K562 (cell line): ENCODE data around the gene CTF1. TPM values are rescaled to one million over a fixed set of nuclear protein-coding genes. Genes with fewer than 3 reads are reported as not detected.

Experiments
- BRD9 ChIP-seq: fragments of 450-650 bp; IDR thresholded peaks from 2 replicates; pipeline ENCODE4 v1.6.1; 2018; ENCODE audit warnings: low read depth; ENCODE audit not compliant: partially characterized antibody
- CREB3L1 ChIP-seq: fragments of 450-650 bp; IDR thresholded peaks from 2 replicates; pipeline ENCODE4 v1.6.1; 2014; ENCODE audit warnings: low read depth, mild to moderate bottlenecking, moderate library complexity, borderline replicate concordance
- FOXA3 ChIP-seq, 2 experiments: fragments of 450-650 bp in 1 of 2; sonication (generic) in 1 of 2; formaldehyde crosslinking; IDR thresholded peaks in 1 of 2; conservative IDR thresholded peaks in 1 of 2; 2 replicates each; pipeline versions ENCODE4 v1.4.0 to v1.8.0; 2020 to 2022; ENCODE audit warnings: mild to moderate bottlenecking in 2 of 2, missing genetic modification reagents in 1 of 2
- GTF2F1 ChIP-seq: IDR thresholded peaks from 2 replicates; pipeline ENCODE4 v1.6.1; 2011; ENCODE audit warnings: low read depth, low read length, improper control_type of control experiment
- HMG20B ChIP-seq: fragments of 250-450 bp; sonication (Bioruptor Pico); IDR thresholded peaks from 2 replicates; pipeline ENCODE4 v1.5.0; 2021; ENCODE audit warnings: mild to moderate bottlenecking
- HMGN3 ChIP-seq: IDR thresholded peaks from 2 replicates; pipeline ENCODE4 v1.6.1; 2011; ENCODE audit warnings: borderline replicate concordance, low read depth, mild to moderate bottlenecking, mixed read lengths, low read length; ENCODE audit not compliant: insufficient read length; ENCODE audit errors: extremely low read depth
- MYBL2 ChIP-seq, 2 experiments: fragments of 450-650 bp in 1 of 2; sonication (generic) in 1 of 2; formaldehyde crosslinking in 1 of 2; IDR thresholded peaks; 2 replicates each; pipeline versions ENCODE4 v1.6.1 to v1.8.1; 2017 to 2022; ENCODE audit warnings: borderline replicate concordance in 1 of 2, inconsistent platforms in 1 of 2, low read depth in 1 of 2, mild to moderate bottlenecking in 1 of 2, missing genetic modification reagents in 1 of 2, moderate library complexity in 1 of 2
- SUPT5H ChIP-seq: fragments of 450-650 bp; IDR thresholded peaks from 2 replicates; pipeline ENCODE4 v1.6.1; 2016
- TCF3 ChIP-seq: sonication (generic); formaldehyde crosslinking; IDR thresholded peaks from 2 replicates; pipeline ENCODE4 v1.4.0; 2020; ENCODE audit warnings: mild to moderate bottlenecking, missing genetic modification reagents
- ZBTB5 ChIP-seq: fragments of 450-650 bp; IDR thresholded peaks from 2 replicates; pipeline ENCODE4 v1.6.1; 2017; ENCODE audit warnings: antibody characterized with exemption
- ZSCAN32 ChIP-seq: fragments of 450-650 bp; formaldehyde crosslinking; IDR thresholded peaks from 2 replicates; pipeline ENCODE4 v1.4.0; 2020; ENCODE audit warnings: mild to moderate bottlenecking, moderate library complexity
- polyA plus RNA-seq, 8 experiments: library from polyadenylated mRNA; depleted of rRNA in 4 of 8; stranded (reverse) in 5 of 8; unstranded in 3 of 8; fragments of >200 nt; fragmentation: Nextera tagmentation in 2 of 8; fragmentation: Illumina TruSeq in 1 of 8; extraction: Ambion mirVana in 2 of 8; extraction: Trizol in 1 of 8; gene quantifications; 2 replicates each; pipeline versions ENCODE4 v1.2.1 to v1.2.3, GENCODE V29; 2011 to 2014; ENCODE audit warnings: inconsistent platforms in 1 of 8, missing spikeins in 1 of 8
- total RNA-seq, 7 experiments: library from RNA; depleted of rRNA in 6 of 7; stranded (reverse); fragments of >200 nt in 6 of 7; fragmentation: Illumina TruSeq in 2 of 7; extraction: Trizol in 2 of 7; gene quantifications; 2 replicates each; pipeline versions ENCODE4 v1.2.1 to v1.2.3, GENCODE V29; 2011 to 2021; ENCODE audit warnings: low replicate concordance in 1 of 7
- TF ChIP-seq, protein P1 (sequence below), 2 experiments: fragments of 250-450 bp in 1 of 2; fragments of 450-650 bp in 1 of 2; sonication (Bioruptor Pico) in 1 of 2; IDR thresholded peaks; 2 replicates each; pipeline versions ENCODE4 v1.6.1 to v1.8.0; 2016 to 2021; ENCODE audit warnings: mild to moderate bottlenecking in 2 of 2, moderate library complexity in 2 of 2, missing compliant biosample characterization in 1 of 2, missing genetic modification characterization in 1 of 2
- TF ChIP-seq, protein P2 (sequence below): fragments of 450-650 bp; IDR thresholded peaks from 2 replicates; pipeline ENCODE4 v1.6.1; 2018; ENCODE audit warnings: mild to moderate bottlenecking, low read depth; ENCODE audit not compliant: partially characterized antibody
- TF ChIP-seq, protein P3 (sequence below): fragments of 450-650 bp; formaldehyde crosslinking; IDR thresholded peaks from 2 replicates; pipeline ENCODE4 v1.4.0; 2020; ENCODE audit warnings: mild to moderate bottlenecking, moderate library complexity

The CTF1 gene
- total and polyA plus RNA-seq, 9 of the 15 experiments (the other 6 are each of a cell fraction or from before 2014, with no cell fraction given): 0.24 to 2.5 (median 0.44) TPM

DNA sequence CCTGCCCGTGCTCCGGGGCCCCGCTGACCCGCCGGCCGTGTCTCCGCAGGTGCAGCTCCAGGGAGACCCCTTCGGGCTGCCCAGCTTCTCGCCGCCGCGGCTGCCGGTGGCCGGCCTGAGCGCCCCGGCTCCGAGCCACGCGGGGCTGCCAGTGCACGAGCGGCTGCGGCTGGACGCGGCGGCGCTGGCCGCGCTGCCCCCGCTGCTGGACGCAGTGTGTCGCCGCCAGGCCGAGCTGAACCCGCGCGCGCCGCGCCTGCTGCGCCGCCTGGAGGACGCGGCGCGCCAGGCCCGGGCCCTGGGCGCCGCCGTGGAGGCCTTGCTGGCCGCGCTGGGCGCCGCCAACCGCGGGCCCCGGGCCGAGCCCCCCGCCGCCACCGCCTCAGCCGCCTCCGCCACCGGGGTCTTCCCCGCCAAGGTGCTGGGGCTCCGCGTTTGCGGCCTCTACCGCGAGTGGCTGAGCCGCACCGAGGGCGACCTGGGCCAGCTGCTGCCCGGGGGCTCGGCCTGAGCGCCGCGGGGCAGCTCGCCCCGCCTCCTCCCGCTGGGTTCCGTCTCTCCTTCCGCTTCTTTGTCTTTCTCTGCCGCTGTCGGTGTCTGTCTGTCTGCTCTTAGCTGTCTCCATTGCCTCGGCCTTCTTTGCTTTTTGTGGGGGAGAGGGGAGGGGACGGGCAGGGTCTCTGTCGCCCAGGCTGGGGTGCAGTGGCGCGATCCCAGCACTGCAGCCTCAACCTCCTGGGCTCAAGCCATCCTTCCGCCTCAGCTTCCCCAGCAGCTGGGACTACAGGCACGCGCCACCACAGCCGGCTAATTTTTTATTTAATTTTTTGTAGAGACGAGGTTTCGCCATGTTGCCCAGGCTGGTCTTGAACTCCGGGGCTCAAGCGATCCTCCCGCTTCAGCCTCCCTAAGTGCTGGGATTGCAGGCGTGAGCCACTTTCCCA, 5.9 kb downstream of the CTF1 start (continued):
- TF ChIP-seq MYBL2 (IDR thresholded peaks at IDR 0.05; ENCODE audit: low read depth) (no peak), MYBL2 (CRISPR knock-in tag; IDR thresholded peaks at IDR 0.05; ENCODE audit: borderline replicate concordance) (0 out of 2 replicates have a peak, but pooled peaks have one; percentile 27), BRD9 (no peak), HMGN3 (peak; percentile 89), HMG20B (CRISPR knock-in tag) (no peak), ZBTB5 (no peak), FOXA3 (CRISPR knock-in tag; conservative IDR thresholded peaks at IDR 0.05 in 1 of 2, IDR thresholded peaks at IDR 0.05 in 1 of 2) (no peak), CREB3L1 (no peak), ZSCAN32 (CRISPR knock-in tag) (no peak), TCF3 (no peak), GTF2F1 (0 out of 2 replicates have a peak, but pooled peaks have one; percentile 23), SUPT5H (0 out of 2 replicates have a peak, but pooled peaks have one; percentile 26)
- TF ChIP-seq, protein P1, sequence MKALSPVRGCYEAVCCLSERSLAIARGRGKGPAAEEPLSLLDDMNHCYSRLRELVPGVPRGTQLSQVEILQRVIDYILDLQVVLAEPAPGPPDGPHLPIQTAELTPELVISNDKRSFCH (CRISPR knock-in tag; IDR thresholded peaks at IDR 0.05): no peak
- TF ChIP-seq, protein P1 (tag; IDR thresholded peaks at IDR 0.05): peak; percentile 54; the same call in 1 of the 2 replicates
- TF ChIP-seq, protein P2, sequence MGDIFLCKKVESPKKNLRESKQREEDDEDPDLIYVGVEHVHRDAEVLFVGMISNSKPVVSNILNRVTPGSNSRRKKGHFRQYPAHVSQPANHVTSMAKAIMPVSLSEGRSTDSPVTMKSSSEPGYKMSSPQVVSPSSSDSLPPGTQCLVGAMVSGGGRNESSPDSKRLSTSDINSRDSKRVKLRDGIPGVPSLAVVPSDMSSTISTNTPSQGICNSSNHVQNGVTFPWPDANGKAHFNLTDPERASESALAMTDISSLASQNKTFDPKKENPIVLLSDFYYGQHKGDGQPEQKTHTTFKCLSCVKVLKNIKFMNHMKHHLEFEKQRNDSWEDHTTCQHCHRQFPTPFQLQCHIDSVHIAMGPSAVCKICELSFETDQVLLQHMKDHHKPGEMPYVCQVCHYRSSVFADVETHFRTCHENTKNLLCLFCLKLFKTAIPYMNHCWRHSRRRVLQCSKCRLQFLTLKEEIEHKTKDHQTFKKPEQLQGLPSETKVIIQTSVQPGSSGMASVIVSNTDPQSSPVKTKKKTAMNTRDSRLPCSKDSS: no peak
- TF ChIP-seq, protein P3, sequence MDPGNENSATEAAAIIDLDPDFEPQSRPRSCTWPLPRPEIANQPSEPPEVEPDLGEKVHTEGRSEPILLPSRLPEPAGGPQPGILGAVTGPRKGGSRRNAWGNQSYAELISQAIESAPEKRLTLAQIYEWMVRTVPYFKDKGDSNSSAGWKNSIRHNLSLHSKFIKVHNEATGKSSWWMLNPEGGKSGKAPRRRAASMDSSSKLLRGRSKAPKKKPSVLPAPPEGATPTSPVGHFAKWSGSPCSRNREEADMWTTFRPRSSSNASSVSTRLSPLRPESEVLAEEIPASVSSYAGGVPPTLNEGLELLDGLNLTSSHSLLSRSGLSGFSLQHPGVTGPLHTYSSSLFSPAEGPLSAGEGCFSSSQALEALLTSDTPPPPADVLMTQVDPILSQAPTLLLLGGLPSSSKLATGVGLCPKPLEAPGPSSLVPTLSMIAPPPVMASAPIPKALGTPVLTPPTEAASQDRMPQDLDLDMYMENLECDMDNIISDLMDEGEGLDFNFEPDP (CRISPR knock-in tag): no peak
